Glutamatergic neuron (in vitro differentiated cells): ENCODE results near the gene CAMLG. TPM values are rescaled to one million over a fixed set of nuclear protein-coding genes. Genes with fewer than 3 reads are reported as not detected.
"Not testable (repeated sequence)": the region's sequence is repeated elsewhere in the genome, so short reads cannot be mapped to it uniquely, and the experiment has no call there.

Experiments
- DNase-seq: peaks from one replicate; pipeline ENCODE4 v3.0.0; 2022
- H3K27ac Mint-ChIP-seq: one replicate; pipeline ENCODE4 v1.8.0; 2020; ENCODE audit warnings: mild to moderate bottlenecking, mixed read lengths, inconsistent platforms; ENCODE audit not compliant: unreplicated experiment
- H3K27me3 Mint-ChIP-seq: one replicate; pipeline ENCODE4 v1.8.0; 2020; ENCODE audit warnings: mild to moderate bottlenecking, moderate library complexity, mixed read lengths, inconsistent platforms; ENCODE audit not compliant: unreplicated experiment
- H3K36me3 Mint-ChIP-seq: one replicate; pipeline ENCODE4 v1.8.0; 2020; ENCODE audit warnings: mild to moderate bottlenecking, mixed read lengths, inconsistent platforms; ENCODE audit not compliant: unreplicated experiment
- H3K4me1 Mint-ChIP-seq: one replicate; pipeline ENCODE4 v1.8.0; 2020; ENCODE audit warnings: mild to moderate bottlenecking, low read depth, mixed read lengths, inconsistent platforms; ENCODE audit not compliant: unreplicated experiment
- H3K4me3 Mint-ChIP-seq: one replicate; pipeline ENCODE4 v1.8.0; 2020; ENCODE audit warnings: mild to moderate bottlenecking, mixed read lengths, inconsistent platforms; ENCODE audit not compliant: unreplicated experiment
- H3K9me3 Mint-ChIP-seq: one replicate; pipeline ENCODE4 v1.8.0; 2020; ENCODE audit warnings: mild to moderate bottlenecking, moderate library complexity, mixed read lengths, inconsistent platforms; ENCODE audit not compliant: unreplicated experiment
- total RNA-seq: library from RNA; stranded (reverse); fragmentation: NEBNext Ultra II Directional; extraction: Animal tissue kit (Norgen Biotek cat#: 25700); gene quantifications from one replicate; pipeline ENCODE4 v1.2.1, GENCODE V29; 2021; ENCODE audit not compliant: unreplicated experiment
- TF ChIP-seq, protein P1 (sequence below): fragments of 200-600 bp; sonication (generic); IDR thresholded peaks from one replicate; pipeline ENCODE4 v1.5.0; 2021; ENCODE audit not compliant: partially characterized antibody, unreplicated experiment

CAMLG gene
- total RNA-seq, 1 donor from 2014 or later = 41.4 TPM

DNA sequence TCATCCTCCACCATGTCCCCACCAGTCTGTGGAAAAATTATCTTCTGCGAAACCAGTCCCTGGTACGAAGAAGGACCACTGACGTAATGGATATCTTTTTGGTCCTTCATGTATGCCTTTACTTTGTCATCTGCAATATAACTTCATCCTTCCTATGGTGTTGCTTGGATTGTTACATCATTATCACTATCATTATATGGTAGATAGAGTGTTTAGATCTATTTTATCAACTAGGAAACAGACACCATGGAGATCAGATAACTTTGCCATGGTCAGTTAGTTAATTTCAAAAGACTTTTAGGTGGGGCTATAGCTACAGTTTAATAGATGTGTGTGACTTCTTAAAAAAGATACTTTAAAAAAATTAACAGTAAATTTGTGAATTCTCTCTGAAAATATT lies 23.8 kb upstream of the CAMLG start:
- peaks cover 2% of the 10 kb centered on the region for H3K27me3 Mint-ChIP-seq
- H3K36me3 Mint-ChIP-seq = no peaks in the 10 kb centered on the region
- no peak overlapping the region for H3K4me3 Mint-ChIP-seq
- no peak overlapping the region for H3K27ac Mint-ChIP-seq
- TF ChIP-seq, protein P1, sequence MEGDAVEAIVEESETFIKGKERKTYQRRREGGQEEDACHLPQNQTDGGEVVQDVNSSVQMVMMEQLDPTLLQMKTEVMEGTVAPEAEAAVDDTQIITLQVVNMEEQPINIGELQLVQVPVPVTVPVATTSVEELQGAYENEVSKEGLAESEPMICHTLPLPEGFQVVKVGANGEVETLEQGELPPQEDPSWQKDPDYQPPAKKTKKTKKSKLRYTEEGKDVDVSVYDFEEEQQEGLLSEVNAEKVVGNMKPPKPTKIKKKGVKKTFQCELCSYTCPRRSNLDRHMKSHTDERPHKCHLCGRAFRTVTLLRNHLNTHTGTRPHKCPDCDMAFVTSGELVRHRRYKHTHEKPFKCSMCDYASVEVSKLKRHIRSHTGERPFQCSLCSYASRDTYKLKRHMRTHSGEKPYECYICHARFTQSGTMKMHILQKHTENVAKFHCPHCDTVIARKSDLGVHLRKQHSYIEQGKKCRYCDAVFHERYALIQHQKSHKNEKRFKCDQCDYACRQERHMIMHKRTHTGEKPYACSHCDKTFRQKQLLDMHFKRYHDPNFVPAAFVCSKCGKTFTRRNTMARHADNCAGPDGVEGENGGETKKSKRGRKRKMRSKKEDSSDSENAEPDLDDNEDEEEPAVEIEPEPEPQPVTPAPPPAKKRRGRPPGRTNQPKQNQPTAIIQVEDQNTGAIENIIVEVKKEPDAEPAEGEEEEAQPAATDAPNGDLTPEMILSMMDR = no peak
- no peaks in the 10 kb centered on the region for H3K9me3 Mint-ChIP-seq
- no peak for DNase-seq
- no peaks in the 10 kb centered on the region for H3K4me1 Mint-ChIP-seq

DNA sequence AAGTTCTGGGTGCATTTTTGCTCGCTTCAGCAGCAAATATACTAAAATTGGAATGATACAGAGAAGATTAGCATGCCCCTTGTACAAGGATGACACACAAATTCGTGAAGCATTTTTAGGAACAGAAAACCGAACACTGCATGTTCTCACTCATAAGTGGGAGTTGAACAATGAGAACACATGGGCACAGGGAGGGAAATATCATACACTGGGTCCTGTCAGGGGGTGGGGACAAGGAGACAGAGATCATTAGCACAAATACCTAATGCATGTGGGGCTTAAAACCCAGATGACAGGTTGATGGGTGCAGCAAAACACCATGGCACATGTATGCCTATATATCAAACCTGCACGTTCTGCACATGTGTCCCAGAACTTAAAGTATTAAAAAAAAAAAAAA lies 22.9 kb upstream of the CAMLG start:
- not testable (repeated sequence) for DNase-seq, H3K27me3 Mint-ChIP-seq, H3K4me1 Mint-ChIP-seq, H3K4me3 Mint-ChIP-seq, H3K27ac Mint-ChIP-seq, H3K36me3 Mint-ChIP-seq, H3K9me3 Mint-ChIP-seq

DNA sequence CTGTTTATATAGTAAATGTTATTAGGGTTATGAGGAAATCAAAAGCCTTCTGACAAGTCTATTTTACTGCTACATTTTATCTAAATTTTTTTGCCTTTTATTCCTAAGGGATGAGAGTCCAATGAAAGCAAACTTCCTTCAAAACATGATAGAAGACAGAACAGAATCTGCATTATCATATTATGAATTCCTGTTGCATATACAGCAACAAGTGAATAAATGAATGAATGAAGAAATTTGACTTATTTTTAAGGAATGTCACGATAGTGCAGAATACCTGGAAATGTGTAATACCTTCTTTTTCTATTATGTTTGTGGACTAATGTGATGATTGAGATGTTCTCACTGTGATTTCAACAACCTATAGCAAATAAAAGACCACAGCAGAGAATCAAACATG lies 13.5 kb upstream of the CAMLG start:
- no peak for DNase-seq
- H3K27ac Mint-ChIP-seq = no peak overlapping the region
- TF ChIP-seq, protein P1 = no peak
- H3K4me1 Mint-ChIP-seq = no peaks in the 10 kb centered on the region
- H3K4me3 Mint-ChIP-seq = no peak overlapping the region
- no peaks in the 10 kb centered on the region for H3K9me3 Mint-ChIP-seq
- H3K27me3 Mint-ChIP-seq = no peaks in the 10 kb centered on the region
- H3K36me3 Mint-ChIP-seq = no peaks in the 10 kb centered on the region

DNA sequence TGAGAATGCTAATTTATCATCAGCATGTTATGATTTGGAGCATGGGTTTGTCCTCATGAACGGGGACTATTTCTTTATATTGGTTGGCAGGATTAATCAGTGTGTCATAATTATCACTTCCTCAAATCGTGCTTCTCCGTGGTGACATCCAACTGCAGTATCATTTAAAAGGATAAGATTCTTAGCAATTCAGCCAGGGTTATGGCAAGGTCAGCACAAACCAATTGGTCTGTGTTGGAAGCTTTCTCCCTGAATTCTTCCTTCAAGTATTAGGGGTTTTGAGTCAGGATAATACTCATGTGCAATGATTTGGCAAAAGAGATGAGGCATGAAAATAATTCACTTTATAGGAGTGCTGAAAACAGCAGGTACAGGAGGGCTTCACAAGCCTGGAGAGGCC lies 5.5 kb upstream of the CAMLG start:
- H3K27ac Mint-ChIP-seq = no peak overlapping the region

DNA sequence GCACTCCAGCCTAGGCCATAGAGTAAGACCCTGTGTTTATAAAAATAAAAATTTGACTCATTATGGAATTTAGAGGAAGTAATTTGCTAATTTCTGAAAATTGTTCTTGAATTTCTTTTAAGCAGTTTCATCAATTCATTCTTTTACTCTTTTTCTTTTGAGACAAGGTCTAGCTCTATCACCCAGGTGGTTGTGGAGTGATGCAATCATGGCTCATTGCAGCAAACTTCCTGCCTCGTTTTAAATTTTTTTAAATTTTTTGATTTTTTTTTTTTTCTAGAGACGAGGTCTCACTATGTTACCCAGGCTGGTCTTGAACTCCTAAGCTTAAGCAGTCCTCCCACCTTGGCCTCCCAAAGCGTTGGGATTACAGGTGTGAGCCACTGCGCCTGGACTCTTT lies 3.1 kb upstream of the CAMLG start:
- H3K27ac Mint-ChIP-seq = no peak overlapping the region
- H3K27me3 Mint-ChIP-seq = peaks cover 4% of the 10 kb centered on the region
- no peak overlapping the region for H3K4me3 Mint-ChIP-seq
- H3K9me3 Mint-ChIP-seq = peaks cover 3% of the 10 kb centered on the region
- no peaks in the 10 kb centered on the region for H3K36me3 Mint-ChIP-seq
- no peak for DNase-seq
- peaks cover 5% of the 10 kb centered on the region for H3K4me1 Mint-ChIP-seq
- TF ChIP-seq, protein P1 = no peak

More for the DNA sequence above, 5.5 kb upstream of the CAMLG start:
- no peak for DNase-seq
- no peaks in the 10 kb centered on the region for H3K36me3 Mint-ChIP-seq
- no peaks in the 10 kb centered on the region for H3K27me3 Mint-ChIP-seq
- TF ChIP-seq, protein P1 = no peak
- H3K4me1 Mint-ChIP-seq = no peaks in the 10 kb centered on the region
- H3K4me3 Mint-ChIP-seq = no peak overlapping the region
- no peaks in the 10 kb centered on the region for H3K9me3 Mint-ChIP-seq
